Fibroblast of pulmonary artery (primary cell): ENCODE measurements around the gene C11orf87.
A peak's percentile ranks its signal among the peaks of the same experiment; 100 is the strongest.

Experiments used
- DNase-seq: peaks from one replicate; pipeline ENCODE4 v3.0.0-alpha.2; 2010; ENCODE audit warnings: low read depth
- H3K4me3 ChIP-seq: replicated peaks from 2 replicates; pipeline ENCODE4 v1.5.1; 2011; ENCODE audit warnings: low read depth, mild to moderate bottlenecking, control low read depth, low read length, moderate library complexity
- CTCF ChIP-seq: IDR thresholded peaks from 2 replicates; pipeline ENCODE4 v1.5.1; 2011; ENCODE audit warnings: mild to moderate bottlenecking, control low read depth, low read length, inconsistent platforms; ENCODE audit errors: missing control alignments

C11orf87 gene

GRCh38 chr11:109421981-109422869, at the start of gene C11orf87:
Gene C11orf87, plus strand, starts transcription at chr11:109422190. Its CDS starts 1,444 bp downstream, at chr11:109423634.
- TF ChIP-seq CTCF = no peak
- DNase-seq = no peak
- peak within 1 kb of the TSS; percentile 40 for H3K4me3 ChIP-seq

GRCh38 chr11:109374032-109374431, 48.0 kb upstream of the C11orf87 start:
- no peak overlapping the region for H3K4me3 ChIP-seq
- no peak for TF ChIP-seq CTCF

GRCh38 chr11:109374441-109374840, 47.5 kb upstream of the C11orf87 start:
- TF ChIP-seq CTCF = no peak
- DNase-seq = no peak
- no peak overlapping the region for H3K4me3 ChIP-seq

More at GRCh38 chr11:109374032-109374431, 48.0 kb upstream of the C11orf87 start:
- no peak for DNase-seq

DNA sequence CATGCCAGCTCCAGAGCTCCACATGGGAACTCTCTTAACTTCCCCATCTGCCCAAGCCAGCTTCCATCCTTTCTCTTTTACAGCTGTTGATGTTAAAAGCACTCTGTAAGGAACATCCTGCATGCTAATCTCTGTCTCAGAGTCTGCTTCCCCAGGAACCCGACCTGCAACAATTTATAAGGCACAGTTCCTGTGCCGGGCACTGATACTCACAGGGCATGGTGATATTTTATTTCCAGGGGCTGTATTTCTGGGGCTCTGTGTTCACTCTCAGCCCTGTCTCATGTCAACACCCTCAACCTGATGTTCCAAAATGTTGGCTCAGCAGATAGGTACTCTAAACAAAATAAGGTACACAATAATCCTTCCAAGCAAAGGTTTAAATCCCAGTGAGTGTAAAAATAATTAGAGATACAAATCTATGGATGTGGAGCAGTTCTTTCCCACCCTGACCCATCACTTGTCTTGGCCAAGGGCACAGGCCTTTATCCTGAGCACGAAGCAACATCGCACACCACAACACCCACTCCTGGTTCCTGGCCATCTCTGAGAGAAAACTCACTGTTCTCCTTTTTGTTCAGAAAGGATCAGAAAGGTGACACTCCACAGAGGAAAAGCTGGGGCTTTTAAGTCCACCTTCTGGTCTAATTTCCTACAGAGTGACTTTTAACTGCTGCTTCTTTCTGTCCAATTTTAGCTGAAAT, 44.8 kb upstream of the C11orf87 start:
- no peak for DNase-seq
- TF ChIP-seq CTCF = no peak
- no peak overlapping the region for H3K4me3 ChIP-seq

DNA sequence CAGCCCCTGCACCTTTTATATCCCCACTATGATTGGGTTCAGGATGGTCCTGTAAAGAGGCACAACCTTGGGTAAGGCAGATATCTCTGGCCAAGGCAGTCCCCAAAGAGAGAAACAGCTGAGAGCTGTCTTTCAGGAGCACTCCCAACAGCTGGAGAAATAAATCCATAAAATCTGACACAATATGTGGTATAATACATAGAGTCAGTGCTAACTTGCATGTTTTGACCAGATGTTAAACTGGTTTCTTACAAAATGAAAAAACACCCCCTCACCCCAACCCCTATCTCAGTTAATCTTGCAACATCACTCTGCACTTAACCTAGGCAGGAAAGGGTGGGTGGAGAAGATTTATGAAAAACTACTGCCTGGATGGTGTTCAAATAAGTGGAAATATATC, 44.0 kb upstream of the C11orf87 start:
- DNase-seq = peak; percentile 2
- TF ChIP-seq CTCF = no peak
- H3K4me3 ChIP-seq = no peak overlapping the region

DNA sequence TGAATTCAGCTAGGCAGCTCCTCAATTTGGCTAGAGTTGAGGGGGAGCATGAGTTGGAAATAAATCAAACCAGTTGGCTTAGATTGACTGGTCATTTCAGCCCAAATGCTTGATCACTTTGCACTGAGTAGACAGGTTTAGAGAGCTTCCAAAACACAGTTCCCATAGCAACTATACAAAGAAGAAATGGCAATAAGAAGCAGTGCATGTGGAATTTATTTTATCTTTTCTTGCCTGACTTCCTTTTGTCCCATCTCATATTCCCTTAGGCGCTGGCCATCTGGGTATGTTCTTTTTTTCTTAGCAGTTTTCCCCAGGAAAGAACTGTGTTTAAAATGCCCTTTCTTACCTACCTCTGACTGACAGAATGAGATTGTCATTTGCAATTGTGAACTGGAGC, 38.7 kb upstream of the C11orf87 start:
- TF ChIP-seq CTCF = no peak
- no peak overlapping the region for H3K4me3 ChIP-seq
- DNase-seq = no peak
